ENCODE data around the gene TCFL5.

DNA sequence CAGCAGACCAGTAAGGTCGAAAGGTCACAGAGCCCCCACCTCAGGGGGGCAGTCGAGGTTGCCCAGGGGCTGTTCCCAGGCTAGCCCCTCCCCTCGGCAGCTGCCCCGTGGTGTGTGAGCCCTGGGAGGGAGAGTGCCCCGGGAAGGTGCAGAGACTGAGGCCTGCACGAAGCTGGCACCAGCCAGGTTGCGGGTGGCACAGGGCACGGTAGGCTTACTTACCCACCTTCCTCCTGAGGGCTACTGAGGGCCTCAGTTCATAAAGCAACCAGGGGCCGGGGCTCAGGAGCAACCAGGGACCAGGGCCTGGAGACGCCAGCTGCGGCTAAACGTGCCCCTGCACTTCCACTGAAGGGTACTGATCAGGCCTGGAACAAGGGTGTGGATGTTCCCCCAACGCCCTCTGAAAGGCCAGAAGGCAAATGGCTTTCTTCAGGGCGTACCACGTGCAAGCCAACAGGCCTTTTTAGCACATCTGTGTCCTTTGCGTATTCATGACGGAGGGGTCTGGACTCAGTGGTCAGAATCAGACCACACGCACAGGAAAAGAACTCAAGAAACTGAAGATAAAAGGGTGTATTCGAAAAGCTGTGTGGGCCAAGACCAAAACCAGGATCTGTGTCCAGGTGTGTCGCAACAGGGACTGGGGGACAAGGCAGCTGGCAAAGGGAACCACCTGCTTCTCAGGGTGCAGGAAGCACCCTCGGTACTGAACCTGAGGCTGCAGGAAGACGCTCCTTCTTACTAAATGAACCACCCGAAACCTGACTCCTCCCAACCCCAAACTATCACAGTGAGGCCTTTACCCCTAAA lies 24.5 kb upstream of the TCFL5 start:
- TF ChIP-seq RAD21 (IDR thresholded peaks at IDR 0.05; ENCODE audit: insufficient read depth, low read depth, low read length) = no peak
- TF ChIP-seq, protein P1, sequence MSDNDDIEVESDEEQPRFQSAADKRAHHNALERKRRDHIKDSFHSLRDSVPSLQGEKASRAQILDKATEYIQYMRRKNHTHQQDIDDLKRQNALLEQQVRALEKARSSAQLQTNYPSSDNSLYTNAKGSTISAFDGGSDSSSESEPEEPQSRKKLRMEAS (IDR thresholded peaks at IDR 0.05; ENCODE audit: low read depth, low read length) = no peak
- no peak for TF ChIP-seq EED (IDR thresholded peaks at IDR 0.05; ENCODE audit: low read depth)
- no peak for TF ChIP-seq CREB1 (IDR thresholded peaks at IDR 0.05; ENCODE audit: low read depth)
- TF ChIP-seq RCOR1 (conservative IDR thresholded peaks at IDR 0.05; ENCODE audit: low read depth, low read length) = no peak
- TF ChIP-seq POLR2AphosphoS2 (IDR thresholded peaks at IDR 0.05; ENCODE audit: low read depth, low read length) = no peak
- TF ChIP-seq, protein P2, sequence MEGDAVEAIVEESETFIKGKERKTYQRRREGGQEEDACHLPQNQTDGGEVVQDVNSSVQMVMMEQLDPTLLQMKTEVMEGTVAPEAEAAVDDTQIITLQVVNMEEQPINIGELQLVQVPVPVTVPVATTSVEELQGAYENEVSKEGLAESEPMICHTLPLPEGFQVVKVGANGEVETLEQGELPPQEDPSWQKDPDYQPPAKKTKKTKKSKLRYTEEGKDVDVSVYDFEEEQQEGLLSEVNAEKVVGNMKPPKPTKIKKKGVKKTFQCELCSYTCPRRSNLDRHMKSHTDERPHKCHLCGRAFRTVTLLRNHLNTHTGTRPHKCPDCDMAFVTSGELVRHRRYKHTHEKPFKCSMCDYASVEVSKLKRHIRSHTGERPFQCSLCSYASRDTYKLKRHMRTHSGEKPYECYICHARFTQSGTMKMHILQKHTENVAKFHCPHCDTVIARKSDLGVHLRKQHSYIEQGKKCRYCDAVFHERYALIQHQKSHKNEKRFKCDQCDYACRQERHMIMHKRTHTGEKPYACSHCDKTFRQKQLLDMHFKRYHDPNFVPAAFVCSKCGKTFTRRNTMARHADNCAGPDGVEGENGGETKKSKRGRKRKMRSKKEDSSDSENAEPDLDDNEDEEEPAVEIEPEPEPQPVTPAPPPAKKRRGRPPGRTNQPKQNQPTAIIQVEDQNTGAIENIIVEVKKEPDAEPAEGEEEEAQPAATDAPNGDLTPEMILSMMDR (IDR thresholded peaks at IDR 0.05 in 2 of 3, conservative IDR thresholded peaks at IDR 0.05 in 1 of 3; ENCODE audit: control insufficient read depth in 2 of 3, extremely low read depth in 1 of 3, insufficient read depth in 1 of 3, low read depth in 3 of 3, low read length in 3 of 3) = no peak
- TF ChIP-seq DPF2 (IDR thresholded peaks at IDR 0.05) = no peak
- no peak for TF ChIP-seq ZNF274 (IDR thresholded peaks at IDR 0.05; ENCODE audit: insufficient read depth, insufficient read length)
- TF ChIP-seq TAF1 (IDR thresholded peaks at IDR 0.05; ENCODE audit: borderline replicate concordance, low read depth, low read length) = no peak
